Erythroblast (primary cell): ENCODE data around the gene FOXC1.

Experiments
- GATA1 ChIP-seq: IDR thresholded peaks from 2 replicates; pipeline ENCODE4 v1.6.1; 2011; ENCODE audit warnings: low read depth, mild to moderate bottlenecking, control low read depth, low read length, moderate library complexity
- POLR2A ChIP-seq: IDR thresholded peaks from 2 replicates; pipeline ENCODE4 v1.6.1; 2011; ENCODE audit warnings: mild to moderate bottlenecking, low read length

DNA sequence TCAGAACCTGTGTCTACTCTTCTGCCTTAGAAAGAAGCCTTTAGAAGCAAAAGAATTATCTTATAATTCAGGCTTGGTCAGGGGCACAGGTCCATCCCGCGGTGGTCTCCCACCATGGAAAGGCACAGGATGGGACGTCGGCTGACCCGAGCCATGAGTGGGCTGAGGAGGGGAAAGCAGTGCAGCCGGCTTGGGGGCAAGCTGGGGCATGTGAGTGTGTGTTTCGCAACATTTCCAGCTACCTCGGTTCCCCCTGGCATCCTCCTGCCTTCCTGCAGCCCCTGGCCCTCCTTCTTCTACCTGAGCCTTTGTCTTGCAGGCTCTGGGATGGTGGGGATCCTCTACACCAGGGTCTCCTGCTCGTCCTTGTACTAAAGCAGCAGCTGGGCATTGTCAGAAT lies 29.1 kb upstream of the FOXC1 start:
- TF ChIP-seq POLR2A, result no peak
- no peak for TF ChIP-seq GATA1
